Right lobe of liver (tissue), 6 donors: ENCODE measurements around the gene PPP1R2B. TPM values are rescaled to one million over a fixed set of nuclear protein-coding genes. Genes with fewer than 3 reads are reported as not detected.

ENCODE experiments used
- ATAC-seq, 4 donors: fragments of 200-7000 bp; cut with Tn5 transposase; one replicate each; pipeline ENCODE4 v1.9.1; 2020; ENCODE audit warnings: mild to moderate bottlenecking in 4 of 4, moderate library complexity in 4 of 4
- DNase-seq, 3 donors: peaks; one replicate each; pipeline ENCODE4 v3.0.0-alpha.2; 2020
- H3K27ac ChIP-seq, 3 donors: fragments of 200-600 bp; one replicate each; pipeline ENCODE4 v1.8.0; 2022
- H3K27me3 ChIP-seq, 2 donors: fragments of 200-600 bp; one replicate each; pipeline ENCODE4 v1.8.0; 2022
- H3K36me3 ChIP-seq, 4 donors: fragments of 200-600 bp; sonication (generic) in 1 of 4; one replicate each; pipeline versions ENCODE4 v1.5.1 to v1.8.0; 2017 to 2022; ENCODE audit warnings: control low read depth in 1 of 4
- H3K4me1 ChIP-seq, 4 donors: fragments of 200-600 bp; sonication (generic) in 1 of 4; one replicate each; pipeline versions ENCODE4 v1.5.1 to v1.8.0; 2017 to 2022; ENCODE audit warnings: control low read depth in 1 of 4
- H3K4me3 ChIP-seq, 3 donors: fragments of 200-600 bp; one replicate each; pipeline ENCODE4 v1.8.0; 2022
- H3K9me3 ChIP-seq, 4 donors: fragments of 200-600 bp; sonication (generic) in 1 of 4; one replicate each; pipeline versions ENCODE4 v1.5.1 to v1.8.0; 2017 to 2022; ENCODE audit warnings: control low read depth in 1 of 4
- POLR2A ChIP-seq: fragments of 450-650 bp; IDR thresholded peaks from one replicate; pipeline ENCODE4 v1.6.1; 2017; ENCODE audit warnings: antibody characterized with exemption, mild to moderate bottlenecking
- WGBS: methylation state at CpG from one replicate; pipeline ENCODE4 v1.1.6; 2018; ENCODE audit warnings: low coverage, low lambda C conversion rate; ENCODE audit not compliant: insufficient coverage; ENCODE audit errors: missing lambda C conversion rate; 5-methylcytosine and 5-hydroxymethylcytosine counted together
- intact Hi-C, 2 donors: fragments of 100-400 bp; cut with DNase I; formaldehyde crosslinking; loops; one replicate each; pipeline versions ENCODE4 v1.11.2 to v1.14.1; 2022
- total RNA-seq, 6 experiments: library from RNA; depleted of rRNA in 2 of 6; stranded (reverse); fragments of >200 nt in 2 of 6; fragmentation: NEBNext Ultra II Directional in 3 of 6; extraction: Animal tissue kit (Norgen Biotek cat#: 25700) in 3 of 6; gene quantifications; one replicate each; pipeline versions ENCODE4 v1.1.0 to v1.2.4, GENCODE V29; 2016 to 2023
- TF ChIP-seq, protein P1 (sequence below), 4 donors: fragments of 200-600 bp in 3 of 4; fragments of 450-650 bp in 1 of 4; IDR thresholded peaks; one replicate each; pipeline versions ENCODE4 v1.5.1 to v1.8.0; 2016 to 2022; ENCODE audit warnings: antibody characterized with exemption in 4 of 4, mild to moderate bottlenecking in 2 of 4
- donor health status: DM: no; HTN: yes; CAD: no.
- donor health status: DM: no; HTN: no; CAD: no.
- donor health status: DM: no; HTN: no; CAD: no.
- donor health status: DM: no; HTN: yes; CAD: no.
- donor health status: DM: no; HTN: yes; CAD: no.

The PPP1R2B gene
- total RNA-seq, 6 experiments from 2014 or later, result not detected

DNA sequence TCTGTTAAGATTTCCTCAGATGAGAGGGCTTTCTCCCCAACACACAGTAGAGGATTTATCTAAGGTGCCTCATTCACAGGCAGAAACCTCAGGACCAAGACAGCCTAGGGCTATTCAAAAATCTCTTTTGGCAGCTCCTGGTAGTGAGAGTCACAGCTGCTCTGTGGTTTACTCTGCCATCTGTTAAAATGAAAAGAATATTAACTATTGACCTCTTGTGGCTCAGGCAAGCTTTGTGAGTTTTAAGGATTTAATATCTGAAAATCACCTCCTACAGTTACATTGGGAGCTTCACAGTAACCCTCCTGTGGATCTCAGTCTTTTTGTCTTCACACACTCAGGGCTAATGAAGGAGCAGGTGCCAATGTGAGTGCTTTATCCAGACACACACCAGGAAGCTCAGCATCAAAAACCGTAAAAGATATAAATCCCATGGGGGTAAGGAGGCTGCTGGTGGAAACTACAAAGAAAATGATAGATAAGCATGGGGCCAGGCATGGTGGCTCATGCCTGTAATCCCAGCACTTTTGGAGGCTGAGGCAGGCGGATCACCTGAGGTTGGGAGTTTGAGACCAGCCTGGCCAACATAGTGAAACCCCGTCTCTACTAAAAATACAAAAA, 29.7 kb downstream of the PPP1R2B start:
- 76% methylated on average over 3 of the region's 3 CpGs for WGBS
- H3K4me1 ChIP-seq, result no peaks in the 10 kb centered on the region
- H3K27ac ChIP-seq, result no peak overlapping the region
- DNase-seq (no peak), ATAC-seq (no peak)
- TF ChIP-seq, protein P1, sequence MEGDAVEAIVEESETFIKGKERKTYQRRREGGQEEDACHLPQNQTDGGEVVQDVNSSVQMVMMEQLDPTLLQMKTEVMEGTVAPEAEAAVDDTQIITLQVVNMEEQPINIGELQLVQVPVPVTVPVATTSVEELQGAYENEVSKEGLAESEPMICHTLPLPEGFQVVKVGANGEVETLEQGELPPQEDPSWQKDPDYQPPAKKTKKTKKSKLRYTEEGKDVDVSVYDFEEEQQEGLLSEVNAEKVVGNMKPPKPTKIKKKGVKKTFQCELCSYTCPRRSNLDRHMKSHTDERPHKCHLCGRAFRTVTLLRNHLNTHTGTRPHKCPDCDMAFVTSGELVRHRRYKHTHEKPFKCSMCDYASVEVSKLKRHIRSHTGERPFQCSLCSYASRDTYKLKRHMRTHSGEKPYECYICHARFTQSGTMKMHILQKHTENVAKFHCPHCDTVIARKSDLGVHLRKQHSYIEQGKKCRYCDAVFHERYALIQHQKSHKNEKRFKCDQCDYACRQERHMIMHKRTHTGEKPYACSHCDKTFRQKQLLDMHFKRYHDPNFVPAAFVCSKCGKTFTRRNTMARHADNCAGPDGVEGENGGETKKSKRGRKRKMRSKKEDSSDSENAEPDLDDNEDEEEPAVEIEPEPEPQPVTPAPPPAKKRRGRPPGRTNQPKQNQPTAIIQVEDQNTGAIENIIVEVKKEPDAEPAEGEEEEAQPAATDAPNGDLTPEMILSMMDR (IDR thresholded peaks at IDR 0.05), result no peak
- no peak for TF ChIP-seq POLR2A
- intact Hi-C loops, result no loop called here
- H3K4me3 ChIP-seq, result no peak overlapping the region
- no peaks in the 10 kb centered on the region for H3K27me3 ChIP-seq
- no peaks in the 10 kb centered on the region for H3K9me3 ChIP-seq
- no peaks in the 10 kb centered on the region for H3K36me3 ChIP-seq

DNA sequence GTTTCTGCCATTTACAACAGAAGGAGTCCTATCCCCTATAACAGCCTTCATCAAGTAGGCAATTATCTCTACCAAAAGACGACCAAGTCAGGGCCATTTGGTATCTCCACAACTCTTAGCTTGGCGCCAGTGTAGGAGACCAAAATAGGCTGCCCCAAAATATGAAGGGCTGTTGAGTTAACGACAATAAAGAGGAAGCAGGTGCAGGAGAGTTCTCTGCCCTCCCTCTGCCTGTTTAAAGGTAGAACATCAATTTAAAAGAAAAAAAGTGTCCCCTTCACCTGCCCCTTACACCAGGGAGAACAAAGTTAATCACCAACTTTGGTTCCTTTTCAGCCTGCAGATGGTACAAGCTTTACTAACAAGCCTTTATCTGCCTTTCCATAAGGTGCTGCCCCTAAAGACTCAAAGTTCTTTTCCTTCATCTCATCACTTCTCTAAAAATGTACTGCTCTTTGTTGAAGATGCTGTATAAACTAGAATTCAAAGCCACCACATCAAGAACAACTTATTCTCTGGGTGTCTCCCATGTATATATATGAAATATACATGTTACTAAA, 33.3 kb downstream of the PPP1R2B start:
- no peak for ATAC-seq
- DNase-seq, result no peak
- intact Hi-C loops, result no loop called here
- Histone ChIP-seq H3K27me3 (no peaks in the 10 kb centered on the region), H3K9me3 (no peaks in the 10 kb centered on the region), H3K4me1 (no peaks in the 10 kb centered on the region), H3K36me3 (no peaks in the 10 kb centered on the region), H3K4me3 (no peak overlapping the region), H3K27ac (no peak overlapping the region)
- 41% methylated on average over 3 of the region's 3 CpGs for WGBS
- TF ChIP-seq, protein P1 (IDR thresholded peaks at IDR 0.05), result no peak
- TF ChIP-seq POLR2A, result no peak

DNA sequence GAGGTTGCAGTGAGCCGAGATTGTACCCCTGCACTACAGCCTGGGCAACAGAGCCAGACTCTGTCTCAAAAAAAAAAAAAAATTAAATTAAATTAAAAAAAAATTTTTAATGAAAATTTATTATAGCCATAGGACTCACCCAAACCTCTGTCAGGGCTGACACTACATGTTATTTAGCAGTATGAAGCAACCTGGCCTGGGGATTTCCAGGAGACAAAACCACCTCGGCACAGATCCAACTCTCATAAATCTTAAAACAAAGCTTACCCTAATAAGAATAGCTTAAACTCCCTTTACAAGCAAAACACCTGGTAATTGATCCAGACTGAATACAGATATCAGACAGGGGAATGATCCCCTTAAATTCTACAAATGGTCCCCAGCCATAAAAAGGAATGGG, 38.4 kb downstream of the PPP1R2B start:
- DNase-seq (no peak), ATAC-seq (no peak)
- H3K4me3 ChIP-seq, result no peak overlapping the region
- H3K27me3 ChIP-seq, result no peaks in the 10 kb centered on the region
- no peak overlapping the region for H3K27ac ChIP-seq
- intact Hi-C loops, result no loop called here
- no peaks in the 10 kb centered on the region for H3K9me3 ChIP-seq
- H3K36me3 ChIP-seq, result no peaks in the 10 kb centered on the region
- no peaks in the 10 kb centered on the region for H3K4me1 ChIP-seq
- no peak for TF ChIP-seq POLR2A
- TF ChIP-seq, protein P1 (IDR thresholded peaks at IDR 0.05), result no peak
- 68% methylated on average over 2 of the region's 2 CpGs for WGBS

DNA sequence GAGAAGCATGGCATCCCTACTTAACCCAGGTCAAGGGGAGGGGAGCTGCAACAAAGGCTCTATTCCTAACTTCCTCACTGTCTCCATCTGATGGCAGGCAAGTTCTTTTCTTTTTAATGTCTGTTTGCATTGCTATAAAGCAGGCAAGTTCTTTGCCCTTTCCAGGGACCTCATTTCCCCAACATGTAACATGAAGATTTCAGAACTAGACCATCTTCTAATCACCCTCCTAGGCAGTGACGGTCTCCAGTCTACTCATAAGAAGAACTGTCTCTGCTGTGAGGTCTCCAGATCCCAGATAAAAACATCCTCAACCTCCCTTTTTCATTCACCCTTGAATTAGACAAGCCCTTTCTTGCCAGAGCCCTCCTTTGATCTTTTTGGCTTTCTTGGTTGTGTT, 42.1 kb downstream of the PPP1R2B start:
- Histone ChIP-seq H3K27ac (no peak overlapping the region), H3K36me3 (no peaks in the 10 kb centered on the region), H3K4me3 (no peak overlapping the region), H3K27me3 (no peaks in the 10 kb centered on the region), H3K4me1 (no peaks in the 10 kb centered on the region), H3K9me3 (no peaks in the 10 kb centered on the region)
- intact Hi-C loops, result no loop called here
- no peak for ATAC-seq
- DNase-seq, result no peak
- WGBS, result 38% methylated on average over 1 of the region's 1 CpG
- TF ChIP-seq, protein P1 (IDR thresholded peaks at IDR 0.05), result no peak
- no peak for TF ChIP-seq POLR2A
